Measurements from ENCODE around the gene CSGALNACT2.
A peak's percentile ranks its signal among the peaks of the same experiment; 100 is the strongest.
"Not testable (repeated sequence)": the region's sequence is repeated elsewhere in the genome, so short reads cannot be mapped to it uniquely, and the experiment has no call there.

Gene CSGALNACT2, protein sequence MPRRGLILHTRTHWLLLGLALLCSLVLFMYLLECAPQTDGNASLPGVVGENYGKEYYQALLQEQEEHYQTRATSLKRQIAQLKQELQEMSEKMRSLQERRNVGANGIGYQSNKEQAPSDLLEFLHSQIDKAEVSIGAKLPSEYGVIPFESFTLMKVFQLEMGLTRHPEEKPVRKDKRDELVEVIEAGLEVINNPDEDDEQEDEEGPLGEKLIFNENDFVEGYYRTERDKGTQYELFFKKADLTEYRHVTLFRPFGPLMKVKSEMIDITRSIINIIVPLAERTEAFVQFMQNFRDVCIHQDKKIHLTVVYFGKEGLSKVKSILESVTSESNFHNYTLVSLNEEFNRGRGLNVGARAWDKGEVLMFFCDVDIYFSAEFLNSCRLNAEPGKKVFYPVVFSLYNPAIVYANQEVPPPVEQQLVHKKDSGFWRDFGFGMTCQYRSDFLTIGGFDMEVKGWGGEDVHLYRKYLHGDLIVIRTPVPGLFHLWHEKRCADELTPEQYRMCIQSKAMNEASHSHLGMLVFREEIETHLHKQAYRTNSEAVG

DNA sequence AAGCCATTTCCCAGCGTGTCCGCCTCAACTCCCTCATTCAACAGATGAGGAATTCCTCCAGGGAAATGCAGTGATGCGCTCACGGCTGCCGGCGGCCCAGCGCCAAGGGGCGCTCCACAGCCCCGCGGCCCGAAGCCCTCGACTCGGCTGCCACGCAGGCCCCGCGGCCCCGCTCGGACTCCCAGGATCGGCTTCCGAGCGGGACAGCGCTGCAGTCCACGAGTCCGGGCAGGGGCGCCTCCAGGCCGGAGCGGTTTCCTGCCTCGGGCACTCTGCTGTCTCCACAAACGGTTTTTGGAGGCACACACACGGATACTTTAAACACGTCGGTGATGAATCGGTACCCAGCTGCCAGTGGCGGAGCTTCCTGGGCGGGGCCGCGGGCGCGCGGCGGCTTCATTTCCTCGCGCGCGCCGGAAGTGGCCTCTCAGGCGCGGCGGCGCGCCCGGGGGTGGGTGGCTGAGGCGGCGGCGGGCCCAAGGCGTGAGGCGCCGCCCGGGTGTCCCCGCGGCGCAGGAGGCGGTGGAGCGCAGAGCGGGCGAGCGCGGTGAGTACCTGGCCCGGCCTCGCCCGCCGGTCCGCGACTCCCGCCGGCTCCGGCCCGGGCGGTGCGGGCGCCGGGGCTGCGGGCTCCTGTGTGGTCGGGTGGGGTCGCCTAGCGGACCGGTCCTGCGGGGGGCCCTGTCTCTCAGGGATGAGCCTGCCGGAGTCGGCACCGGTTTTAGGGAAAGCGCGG, at the start of gene CSGALNACT2:
Gene CSGALNACT2, plus strand, starts transcription at position 425 of the 736 bp plus-strand sequence. CDS start 16,705 bp downstream, outside the sequence.
- peak; percentile 84 for DNase-seq (ENCODE audit: low read depth)

DNA sequence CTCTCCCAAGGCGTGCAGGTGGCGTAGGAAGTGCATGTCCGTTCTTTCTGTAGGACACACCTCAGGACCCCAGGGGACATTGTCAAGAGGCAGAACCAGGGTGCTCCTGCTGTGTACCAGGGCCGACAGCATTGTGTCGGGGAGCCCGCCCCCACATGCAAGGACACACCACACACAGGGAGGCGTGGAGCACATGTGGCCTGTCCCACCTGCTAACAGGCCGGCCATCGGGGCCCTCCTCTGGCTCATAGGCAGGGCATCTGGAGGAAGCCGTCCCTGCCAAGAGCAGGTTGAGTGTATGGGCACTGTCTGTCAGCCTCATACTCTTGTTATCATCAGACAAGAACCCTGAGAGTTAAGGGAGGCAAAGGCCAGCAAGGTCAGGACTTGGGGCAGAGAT, 48.7 kb upstream of the CSGALNACT2 start:
- no peak for DNase-seq (ENCODE audit: low read depth)

DNA sequence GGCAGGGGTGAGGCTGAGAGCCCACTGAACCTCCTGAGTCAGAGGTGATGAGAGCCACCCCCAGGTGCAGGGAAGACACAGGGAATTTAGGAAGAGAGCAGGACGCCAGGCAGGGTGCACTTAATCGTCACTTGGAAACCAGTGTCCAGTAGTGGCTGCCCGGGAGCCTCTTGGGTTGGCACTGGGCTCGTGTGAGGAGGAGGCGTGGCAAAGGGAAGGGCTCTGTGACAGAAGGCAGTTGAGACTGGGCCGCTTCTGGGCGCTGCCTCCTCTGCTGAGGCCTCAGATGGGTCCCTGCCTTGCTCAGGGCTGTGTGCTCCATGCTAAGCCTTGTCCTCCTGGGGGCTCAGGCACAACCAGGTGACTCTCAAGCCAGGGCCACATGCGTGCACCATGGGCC, 48.1 kb upstream of the CSGALNACT2 start:
- no peak for DNase-seq (ENCODE audit: low read depth)

DNA sequence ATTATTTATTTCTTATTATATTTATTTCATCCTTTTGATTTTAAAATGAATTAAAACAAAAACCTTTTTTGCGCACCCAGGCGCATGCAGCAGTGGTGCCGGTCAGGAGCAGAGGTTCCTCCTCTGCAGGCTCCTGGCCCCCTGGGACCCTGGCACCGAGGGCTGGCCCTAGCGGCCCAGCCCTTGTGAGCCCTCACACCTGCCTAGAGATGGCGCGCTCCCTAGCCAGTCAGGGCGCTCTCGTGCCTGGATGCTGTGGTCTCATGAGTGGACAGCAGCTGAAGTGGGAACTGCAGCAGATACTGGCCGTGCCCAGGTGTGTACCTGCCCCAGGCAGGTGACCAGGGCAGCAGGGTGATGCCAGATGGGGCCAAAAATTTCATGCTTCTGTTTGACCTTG, 47.6 kb upstream of the CSGALNACT2 start:
- no peak for DNase-seq (ENCODE audit: low read depth)

DNA sequence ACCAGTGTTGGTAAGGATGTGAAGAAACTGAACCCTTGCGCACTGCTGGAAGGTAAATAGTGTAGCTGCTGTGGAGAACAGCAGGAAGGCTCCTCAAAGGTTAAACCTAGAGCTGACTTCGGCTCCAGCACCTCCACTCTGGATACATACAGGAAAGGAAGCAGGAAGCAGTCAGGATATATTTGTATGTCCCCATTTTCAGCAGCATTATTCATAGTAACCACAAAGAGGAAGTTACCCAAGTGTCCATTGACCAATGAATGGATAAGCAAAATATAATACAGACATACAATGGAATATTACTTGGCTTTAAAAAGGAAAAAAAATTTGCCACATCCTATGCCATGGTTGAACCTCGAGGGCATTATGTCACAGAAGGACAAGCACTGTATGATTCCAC, 46.4 kb upstream of the CSGALNACT2 start:
- DNase-seq (ENCODE audit: low read depth): no peak

DNA sequence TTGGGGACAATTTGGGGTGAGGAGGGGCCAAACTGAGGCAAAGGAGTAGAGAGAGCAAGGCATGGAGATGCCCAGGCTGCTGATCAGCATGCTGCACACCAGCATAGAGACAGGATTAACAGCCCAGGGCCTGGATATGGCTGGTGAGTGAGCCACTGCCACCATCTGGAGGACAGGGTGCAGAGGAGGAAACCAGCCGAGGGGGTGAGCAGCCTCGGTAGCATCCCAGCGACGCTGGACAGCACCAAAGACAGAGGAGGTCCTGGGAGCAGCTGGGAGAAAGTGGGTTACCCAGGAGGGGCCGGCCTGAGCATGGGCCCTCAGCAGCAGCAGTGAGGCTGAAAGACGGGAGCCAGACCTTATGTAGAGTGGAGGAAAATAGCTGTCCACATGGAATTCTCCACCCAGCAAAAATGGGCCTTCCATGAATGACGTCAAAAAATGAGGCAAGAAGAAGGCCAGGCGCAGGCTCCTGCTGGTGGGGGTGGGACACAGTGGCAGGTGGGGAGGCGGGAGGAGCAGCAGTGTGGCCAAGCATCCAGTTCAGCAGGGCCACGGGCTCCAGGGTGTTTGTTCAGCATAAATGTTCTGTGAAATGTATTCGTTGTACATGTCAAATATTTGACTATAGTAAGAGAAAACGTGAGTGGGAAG, 44.7 kb upstream of the CSGALNACT2 start:
- DNase-seq (ENCODE audit: low read depth): no peak

DNA sequence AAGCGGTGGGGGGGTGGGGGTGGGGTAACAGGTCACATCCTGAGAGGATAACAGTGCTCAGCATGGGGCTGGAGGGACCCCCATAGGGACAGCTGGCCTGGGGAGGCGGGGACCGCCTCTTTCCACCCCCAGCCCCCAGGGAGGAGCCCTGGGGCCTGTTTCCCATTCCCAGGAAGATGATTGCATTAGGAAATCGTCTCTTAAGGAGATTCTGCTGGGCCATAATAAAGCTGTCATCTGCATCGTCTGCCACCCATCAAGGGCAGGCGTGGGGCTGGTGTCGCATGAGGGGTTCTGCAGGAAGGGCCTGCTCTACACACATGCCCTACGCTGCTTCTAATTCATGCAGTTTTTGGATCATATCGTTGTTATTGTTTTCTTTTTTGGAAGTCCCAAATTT, 44.2 kb upstream of the CSGALNACT2 start:
- no peak for DNase-seq (ENCODE audit: low read depth)

DNA sequence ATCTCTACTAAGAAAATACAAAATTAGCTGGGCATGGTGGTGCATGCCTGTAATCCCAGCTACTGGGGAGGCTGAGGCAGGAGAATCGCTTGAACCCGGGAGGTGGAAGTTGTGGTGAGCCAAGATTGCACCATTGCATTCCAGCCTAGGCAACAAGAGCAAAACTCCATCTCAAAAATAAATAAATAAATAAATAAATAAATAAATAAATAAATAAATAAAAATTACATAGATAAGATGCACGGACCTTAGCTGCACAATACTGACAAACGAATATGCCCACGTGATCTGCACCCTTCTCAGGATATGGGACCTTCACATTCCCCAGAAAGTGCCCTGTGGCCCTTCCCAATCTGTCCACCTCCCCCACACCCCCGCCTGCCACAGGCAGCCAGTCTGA, 38.9 kb upstream of the CSGALNACT2 start:
- not testable (repeated sequence) for DNase-seq (ENCODE audit: low read depth)

DNA sequence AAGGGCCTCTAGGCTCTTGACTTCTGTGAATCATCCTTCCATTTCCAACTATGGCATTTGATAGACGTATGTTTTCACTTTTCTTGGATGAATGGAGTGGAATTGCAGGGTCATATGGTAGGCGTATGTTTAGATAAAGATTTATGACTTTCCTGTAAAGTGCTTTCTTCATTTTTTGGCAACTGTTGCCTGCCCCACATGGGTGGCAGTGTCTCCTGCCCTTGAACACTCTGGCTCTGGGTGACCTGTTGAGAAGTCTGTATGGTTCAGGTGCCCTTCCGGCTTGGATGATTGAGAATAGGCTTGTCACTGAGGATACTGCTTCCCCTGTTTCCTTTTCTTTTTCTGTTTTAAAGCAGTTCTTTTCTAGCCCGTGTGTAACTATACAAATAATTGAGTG, 38.3 kb upstream of the CSGALNACT2 start:
- no peak for DNase-seq (ENCODE audit: low read depth)

DNA sequence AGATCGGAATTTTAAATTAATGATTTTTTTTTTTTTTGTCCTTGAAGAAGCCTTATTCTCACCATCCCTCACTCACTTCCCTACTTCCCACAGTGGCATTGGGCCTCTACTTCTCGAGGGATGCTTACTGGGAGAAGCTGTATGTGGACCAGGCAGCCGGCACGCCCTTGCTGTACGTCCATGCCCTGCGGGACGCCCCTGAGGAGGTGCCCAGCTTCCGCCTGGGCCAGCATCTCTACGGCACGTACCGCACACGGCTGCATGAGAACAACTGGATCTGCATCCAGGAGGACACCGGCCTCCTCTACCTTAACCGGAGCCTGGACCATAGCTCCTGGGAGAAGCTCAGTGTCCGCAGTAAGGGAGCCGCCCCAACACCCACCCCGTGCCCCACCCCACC, 37.9 kb upstream of the CSGALNACT2 start:
- DNase-seq (ENCODE audit: low read depth): no peak

DNA sequence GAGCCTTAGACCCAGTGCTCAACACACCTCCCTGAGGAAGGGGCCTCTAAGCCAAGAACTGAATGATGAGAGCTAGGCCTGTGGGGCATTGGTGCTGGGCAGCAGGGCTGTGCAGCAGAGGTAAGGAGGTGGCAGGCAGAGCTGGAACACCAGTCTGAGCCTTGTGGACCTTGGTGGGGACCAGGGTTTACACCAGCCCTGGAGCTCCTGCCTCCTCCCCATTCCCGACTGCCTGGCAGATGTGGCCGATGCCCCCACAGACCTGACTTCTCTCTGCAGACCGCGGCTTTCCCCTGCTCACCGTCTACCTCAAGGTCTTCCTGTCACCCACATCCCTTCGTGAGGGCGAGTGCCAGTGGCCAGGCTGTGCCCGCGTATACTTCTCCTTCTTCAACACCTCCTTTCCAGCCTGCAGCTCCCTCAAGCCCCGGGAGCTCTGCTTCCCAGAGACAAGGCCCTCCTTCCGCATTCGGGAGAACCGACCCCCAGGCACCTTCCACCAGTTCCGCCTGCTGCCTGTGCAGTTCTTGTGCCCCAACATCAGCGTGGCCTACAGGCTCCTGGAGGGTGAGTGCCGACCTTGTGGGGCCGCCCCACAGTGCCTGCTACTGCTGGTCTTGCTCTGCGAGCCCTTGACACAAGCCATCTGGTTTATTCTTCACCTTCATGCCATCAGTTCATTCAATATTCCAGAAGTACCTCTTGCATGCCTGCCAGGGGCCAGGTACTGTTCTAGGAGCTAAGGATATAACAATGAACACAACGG, 36.0 kb upstream of the CSGALNACT2 start:
- no peak for DNase-seq (ENCODE audit: low read depth)

DNA sequence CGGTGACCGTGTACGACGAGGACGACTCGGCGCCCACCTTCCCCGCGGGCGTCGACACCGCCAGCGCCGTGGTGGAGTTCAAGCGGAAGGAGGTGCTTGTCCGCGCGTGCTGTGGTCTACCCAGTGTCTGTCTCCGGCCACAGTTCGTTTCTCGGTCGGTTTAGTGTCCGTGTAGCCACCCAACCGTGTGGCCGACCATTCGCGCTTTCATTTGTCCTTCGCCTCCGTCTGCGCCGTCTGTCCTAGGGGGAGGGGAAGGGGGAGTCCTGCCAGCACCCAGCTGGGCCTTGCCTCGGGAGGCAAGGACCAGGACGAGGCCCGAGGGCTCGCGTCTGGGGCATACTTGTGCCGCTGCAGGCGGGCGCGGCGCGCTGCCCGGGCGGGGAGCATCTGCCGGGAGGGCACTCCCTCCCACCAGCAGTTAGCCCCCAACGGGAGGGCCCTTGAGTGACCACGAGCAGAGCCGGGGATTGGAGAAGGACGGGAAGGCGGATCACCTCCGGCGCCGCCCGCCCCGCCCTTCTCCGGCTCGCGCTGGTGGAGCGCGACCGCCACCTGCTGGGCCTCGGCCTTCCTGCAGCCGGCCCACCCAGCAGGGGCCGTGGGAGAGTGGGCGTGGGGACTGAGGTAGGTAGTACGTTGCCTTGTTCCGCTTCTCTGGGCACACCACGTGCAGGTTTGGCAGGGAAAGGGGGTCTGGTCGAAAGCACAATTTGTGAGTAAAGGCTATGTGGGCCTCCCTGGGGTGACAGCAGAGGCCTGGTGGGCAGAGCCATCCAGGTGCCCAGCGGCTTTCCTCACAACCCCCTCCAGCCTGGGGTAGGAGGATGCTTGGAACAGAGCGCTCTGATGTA, 32.9 kb upstream of the CSGALNACT2 start:
- DNase-seq (ENCODE audit: low read depth): peak; percentile 62

DNA sequence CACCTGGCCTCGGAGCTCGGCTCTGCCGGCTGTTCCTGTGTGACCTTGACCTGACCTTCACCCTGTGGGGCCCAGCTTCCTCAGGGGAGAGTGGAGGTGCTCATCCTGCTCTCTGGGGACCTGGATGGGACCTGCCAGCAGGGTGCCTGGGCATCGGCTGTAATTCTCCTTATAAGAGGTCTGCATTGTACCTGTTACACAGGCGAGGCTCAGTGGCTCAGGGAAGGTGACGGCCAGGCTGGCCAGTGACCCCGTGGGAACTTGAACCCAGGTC, 32.4 kb upstream of the CSGALNACT2 start:
- no peak for DNase-seq (ENCODE audit: low read depth)

DNA sequence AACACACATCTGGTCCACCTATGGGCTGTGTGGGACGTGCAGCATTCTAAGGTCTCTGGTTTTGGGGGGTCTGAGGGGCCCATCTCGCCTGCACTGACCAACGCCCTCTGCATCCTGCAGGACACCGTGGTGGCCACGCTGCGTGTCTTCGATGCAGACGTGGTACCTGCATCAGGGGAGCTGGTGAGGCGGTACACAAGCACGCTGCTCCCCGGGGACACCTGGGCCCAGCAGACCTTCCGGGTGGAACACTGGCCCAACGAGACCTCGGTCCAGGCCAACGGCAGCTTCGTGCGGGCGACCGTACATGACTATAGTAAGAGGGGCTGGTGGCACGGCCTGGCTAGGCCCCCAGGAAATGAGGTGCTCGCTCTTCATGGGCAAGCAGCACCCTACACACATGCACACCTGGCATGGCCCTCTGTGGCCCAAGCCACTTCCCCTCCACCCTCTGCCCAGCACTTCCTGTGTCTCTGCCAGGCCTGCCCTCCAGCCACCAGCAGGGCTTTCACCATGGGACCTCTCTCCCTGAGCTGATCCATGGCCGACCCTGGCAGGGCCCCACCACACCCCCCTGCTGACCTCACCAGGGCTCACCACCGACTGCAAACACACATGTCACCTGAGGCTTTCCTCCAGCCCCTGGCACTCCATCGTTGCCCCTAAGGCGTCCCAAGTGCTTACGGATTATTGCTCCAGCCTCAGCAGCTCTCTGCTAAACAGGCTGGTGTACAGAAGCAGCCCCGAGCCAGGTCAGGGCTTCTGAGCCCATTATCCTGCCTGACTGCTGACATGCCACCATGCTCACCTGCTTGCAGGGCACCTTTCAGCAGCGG, 31.8 kb upstream of the CSGALNACT2 start:
- no peak for DNase-seq (ENCODE audit: low read depth)

DNA sequence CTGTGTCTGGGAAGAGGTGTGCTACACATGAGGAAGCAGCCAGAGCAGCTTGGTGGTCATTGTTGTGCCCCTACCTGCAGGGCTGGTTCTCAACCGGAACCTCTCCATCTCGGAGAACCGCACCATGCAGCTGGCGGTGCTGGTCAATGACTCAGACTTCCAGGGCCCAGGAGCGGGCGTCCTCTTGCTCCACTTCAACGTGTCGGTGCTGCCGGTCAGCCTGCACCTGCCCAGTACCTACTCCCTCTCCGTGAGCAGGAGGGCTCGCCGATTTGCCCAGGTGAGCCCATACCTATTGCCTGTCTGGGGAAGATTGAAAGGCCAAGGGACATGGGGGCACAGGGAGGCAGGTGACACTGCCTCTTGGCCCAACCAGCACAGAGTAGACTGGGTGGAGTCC, 29.3 kb upstream of the CSGALNACT2 start:
- DNase-seq (ENCODE audit: low read depth): no peak

DNA sequence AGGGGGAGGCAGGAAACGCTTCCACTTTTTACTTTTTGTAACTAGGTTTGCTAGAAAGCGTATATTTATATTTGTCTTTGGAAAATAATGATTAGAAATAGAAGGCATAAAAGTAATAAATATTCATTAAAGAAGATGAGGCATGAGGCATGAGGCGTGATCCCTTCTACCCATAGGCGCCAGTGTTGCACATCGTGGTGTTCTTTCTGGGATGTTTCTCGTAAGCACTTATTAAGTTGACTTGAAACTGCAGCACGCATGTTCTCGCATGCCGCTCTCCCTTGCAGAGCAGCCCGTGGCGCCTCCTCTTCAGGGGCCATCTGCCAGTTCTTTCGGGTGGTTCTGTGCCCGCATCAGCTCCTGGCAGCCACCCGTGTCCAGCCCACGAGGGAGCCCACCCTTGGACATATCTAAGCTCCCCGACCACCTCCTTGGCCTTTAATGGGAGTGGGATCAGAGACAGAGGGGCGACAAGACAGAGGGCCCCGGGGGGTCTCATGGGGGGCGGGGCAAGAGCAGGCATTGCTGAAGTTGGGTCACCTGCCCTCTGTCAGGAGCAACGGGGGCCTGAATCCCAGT, 28.5 kb upstream of the CSGALNACT2 start:
- no peak for DNase-seq (ENCODE audit: low read depth)

DNA sequence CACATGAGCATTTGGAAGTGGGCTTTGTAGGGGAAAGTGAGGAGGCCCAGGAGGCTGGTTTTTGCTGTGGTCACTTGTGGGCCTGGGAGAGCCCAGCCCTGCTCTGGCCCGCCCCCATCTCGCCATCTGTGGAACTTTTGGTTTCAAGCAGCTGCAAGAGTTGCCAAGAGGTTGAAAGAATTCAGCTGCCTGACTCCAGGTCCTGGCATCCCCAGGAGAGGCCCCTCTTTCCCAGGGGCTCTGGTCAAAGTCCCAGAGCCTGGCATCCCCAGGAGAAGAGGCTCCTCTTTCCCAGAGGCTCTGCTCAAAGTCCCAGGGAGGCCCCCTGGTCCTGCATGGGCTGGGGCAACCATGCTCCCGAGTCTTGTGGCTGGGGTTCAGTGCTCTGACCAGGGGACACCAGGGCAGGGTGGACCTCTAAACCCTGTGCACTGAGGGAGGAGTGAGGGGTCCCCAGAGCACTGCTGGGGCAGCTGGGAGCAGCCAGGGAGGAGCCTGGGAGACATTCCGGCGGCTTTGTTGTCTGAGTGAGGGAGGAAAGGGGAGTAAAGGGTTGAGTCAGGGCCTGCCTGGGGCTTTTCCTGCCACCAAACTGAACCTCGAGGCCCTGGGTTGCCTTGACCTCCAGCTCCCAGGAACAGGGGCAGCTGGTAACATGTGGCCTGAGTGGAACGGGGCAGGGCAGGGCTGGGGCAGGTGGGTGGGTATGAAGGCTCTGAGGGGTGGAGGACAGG, 27.7 kb upstream of the CSGALNACT2 start:
- DNase-seq (ENCODE audit: low read depth): peak; percentile 45

DNA sequence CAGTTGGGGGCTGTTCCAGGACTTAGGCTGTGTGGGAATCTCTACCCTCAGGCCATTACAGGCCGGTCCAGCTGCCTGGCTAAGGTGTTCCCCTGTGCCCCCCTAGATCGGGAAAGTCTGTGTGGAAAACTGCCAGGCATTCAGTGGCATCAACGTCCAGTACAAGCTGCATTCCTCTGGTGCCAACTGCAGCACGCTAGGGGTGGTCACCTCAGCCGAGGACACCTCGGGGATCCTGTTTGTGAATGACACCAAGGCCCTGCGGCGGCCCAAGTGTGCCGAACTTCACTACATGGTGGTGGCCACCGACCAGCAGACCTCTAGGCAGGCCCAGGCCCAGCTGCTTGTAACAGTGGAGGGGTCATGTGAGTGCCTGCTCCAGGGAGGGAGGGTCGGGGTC, 27.1 kb upstream of the CSGALNACT2 start:
- no peak for DNase-seq (ENCODE audit: low read depth)

DNA sequence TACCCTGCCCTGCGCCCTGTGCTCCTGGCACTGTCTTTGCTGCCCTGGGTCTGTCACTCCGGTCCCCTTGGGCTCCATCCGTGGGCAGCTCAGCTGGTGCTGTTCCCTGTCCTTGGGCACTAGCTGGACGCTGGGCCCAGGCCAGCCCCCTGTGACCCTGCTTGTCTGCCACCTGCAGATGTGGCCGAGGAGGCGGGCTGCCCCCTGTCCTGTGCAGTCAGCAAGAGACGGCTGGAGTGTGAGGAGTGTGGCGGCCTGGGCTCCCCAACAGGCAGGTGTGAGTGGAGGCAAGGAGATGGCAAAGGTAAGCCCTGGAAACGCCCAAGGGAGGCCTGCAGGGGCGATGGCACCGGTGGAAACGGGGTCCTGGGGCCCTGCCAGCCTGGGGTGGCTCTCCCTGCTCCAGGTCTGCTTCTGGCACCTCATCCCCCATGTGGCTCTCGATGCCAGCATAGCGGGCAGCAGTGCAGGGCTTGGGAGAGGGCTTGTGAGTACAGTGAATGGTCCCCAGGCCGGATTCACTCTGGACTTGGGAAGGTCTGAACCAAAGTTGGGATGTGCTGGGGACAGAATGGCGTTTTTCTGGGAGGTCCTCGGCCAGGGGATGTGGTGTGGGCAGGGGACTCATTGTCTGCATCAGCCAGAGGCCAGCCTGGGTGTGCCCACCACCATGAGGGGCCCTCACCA, 26.2 kb upstream of the CSGALNACT2 start:
- DNase-seq (ENCODE audit: low read depth): no peak
